MM.1S (cell line): ENCODE results near the gene CBX3.

Experiments used
- DNase-seq: peaks from one replicate; pipeline ENCODE4 v3.0.0-alpha.2; 2015
- H2AFZ ChIP-seq: fragments of 300-600 bp; sonication (generic); 2 replicates; pipeline ENCODE4 v1.6.0; 2016; ENCODE audit warnings: antibody characterized with exemption, low read length
- H3F3A ChIP-seq: fragments of 300-600 bp; sonication (generic); 2 replicates; pipeline ENCODE4 v1.6.1; 2016; ENCODE audit warnings: mild to moderate bottlenecking, antibody characterized with exemption, low read length, moderate library complexity, mixed read lengths; ENCODE audit not compliant: insufficient read depth
- H3K27ac ChIP-seq: fragments of 300-600 bp; sonication (generic); 2 replicates; pipeline ENCODE4 v1.5.1; 2016; ENCODE audit warnings: mild to moderate bottlenecking, low read length
- H3K27me3 ChIP-seq: fragments of 300-600 bp; sonication (generic); replicated peaks from 2 replicates; pipeline ENCODE4 v1.6.0; 2016; ENCODE audit warnings: low read length; ENCODE audit not compliant: insufficient read depth
- H3K36me3 ChIP-seq: fragments of 300-600 bp; sonication (generic); replicated peaks from 2 replicates; pipeline ENCODE4 v1.6.1; 2016; ENCODE audit warnings: mild to moderate bottlenecking, low read length, mixed read lengths; ENCODE audit not compliant: insufficient read depth
- H3K4me1 ChIP-seq: fragments of 300-600 bp; sonication (generic); 2 replicates; pipeline ENCODE4 v1.6.1; 2016; ENCODE audit warnings: low read length, mixed read lengths
- H3K4me2 ChIP-seq: fragments of 300-600 bp; sonication (generic); 2 replicates; pipeline ENCODE4 v1.6.0; 2016; ENCODE audit warnings: low read depth, low read length
- H3K4me3 ChIP-seq: fragments of 300-600 bp; sonication (generic); 2 replicates; pipeline ENCODE4 v1.5.1; 2016; ENCODE audit warnings: low read length, mixed read lengths
- H3K79me2 ChIP-seq: fragments of 300-600 bp; sonication (generic); 2 replicates; pipeline ENCODE4 v1.6.1; 2016; ENCODE audit warnings: mixed run types, low read length, mixed read lengths
- H3K9ac ChIP-seq: fragments of 300-600 bp; sonication (generic); 2 replicates; pipeline ENCODE4 v1.6.1; 2016; ENCODE audit warnings: low read length, mixed read lengths
- H3K9me2 ChIP-seq: fragments of 300-600 bp; sonication (generic); replicated peaks from 2 replicates; pipeline ENCODE4 v1.6.1; 2016; ENCODE audit warnings: mild to moderate bottlenecking, low read length, mixed read lengths; ENCODE audit not compliant: insufficient read depth
- H3K9me3 ChIP-seq: fragments of 300-600 bp; sonication (generic); replicated peaks from 2 replicates; pipeline ENCODE4 v1.6.1; 2016; ENCODE audit warnings: mild to moderate bottlenecking, low read length, mixed read lengths; ENCODE audit not compliant: insufficient read depth
- H4K20me1 ChIP-seq: fragments of 300-600 bp; sonication (generic); 2 replicates; pipeline ENCODE4 v1.6.1; 2016; ENCODE audit warnings: mild to moderate bottlenecking, low read length, moderate library complexity, mixed read lengths; ENCODE audit not compliant: insufficient read depth
- CTCF ChIP-seq: fragments of 300-600 bp; sonication (generic); IDR thresholded peaks from 2 replicates; pipeline ENCODE4 v1.5.1; 2016; ENCODE audit warnings: antibody characterized with exemption, low read length, mixed read lengths
- EZH2 ChIP-seq: fragments of 300-600 bp; sonication (generic); optimal IDR thresholded peaks from 2 replicates; pipeline ENCODE3; 2017; ENCODE audit warnings: low read depth, mild to moderate bottlenecking, antibody characterized with exemption, low read length, mixed read lengths
- EZH2phosphoT487 ChIP-seq: fragments of 300-600 bp; sonication (generic); IDR thresholded peaks from 2 replicates; pipeline ENCODE4 v1.6.1; 2018; ENCODE audit warnings: antibody characterized with exemption, low read length

CBX3 gene

GRCh38 chr7:26198781-26199169 is 2.8 kb upstream of the CBX3 start:
- H3K4me2 ChIP-seq = peak overlapping the region; percentile 66
- H3F3A ChIP-seq = peaks cover 61% of the 10 kb centered on the region
- DNase-seq = no peak
- H3K79me2 ChIP-seq = peaks cover 90% of the 10 kb centered on the region
- H3K36me3 ChIP-seq = peaks cover 34% of the 10 kb centered on the region
- TF ChIP-seq EZH2phosphoT487 = no peak
- no peak for TF ChIP-seq EZH2
- TF ChIP-seq CTCF = no peak
- no peaks in the 10 kb centered on the region for H3K27me3 ChIP-seq
- no peaks in the 10 kb centered on the region for H3K9me2 ChIP-seq
- peaks cover 66% of the 10 kb centered on the region for H4K20me1 ChIP-seq
- H2AFZ ChIP-seq = no peak overlapping the region
- H3K4me1 ChIP-seq = peaks cover 26% of the 10 kb centered on the region
- peak overlapping the region; percentile 96 for H3K4me3 ChIP-seq
- peak overlapping the region; percentile 97 for H3K9ac ChIP-seq
- H3K27ac ChIP-seq = peak overlapping the region; percentile 98; the same call in 1 of the 2 replicates
- H3K9me3 ChIP-seq = no peaks in the 10 kb centered on the region

GRCh38 chr7:26199301-26200037 is 2.1 kb upstream of the CBX3 start:
- DNase-seq = peak; percentile 45
- TF ChIP-seq EZH2phosphoT487 = no peak
- TF ChIP-seq CTCF = no peak
- TF ChIP-seq EZH2 = no peak
- H3K9me2 ChIP-seq = no peaks in the 10 kb centered on the region

GRCh38 chr7:26200038-26200443 is 1.5 kb upstream of the CBX3 start:
- H3K27me3 ChIP-seq = no peaks in the 10 kb centered on the region
- peak overlapping the region; percentile 97 for H3K9ac ChIP-seq
- no peaks in the 10 kb centered on the region for H3K9me3 ChIP-seq
- H3K4me1 ChIP-seq = peaks cover 27% of the 10 kb centered on the region
- TF ChIP-seq EZH2 (no peak), CTCF (no peak), EZH2phosphoT487 (no peak)
- no peaks in the 10 kb centered on the region for H3K9me2 ChIP-seq
- H3K36me3 ChIP-seq = peaks cover 35% of the 10 kb centered on the region
- peak overlapping the region; percentile 98 for H3K27ac ChIP-seq
- peaks cover 52% of the 10 kb centered on the region for H3F3A ChIP-seq
- H3K4me2 ChIP-seq = peak overlapping the region; percentile 66; the same call in 1 of the 2 replicates
- H4K20me1 ChIP-seq = peaks cover 65% of the 10 kb centered on the region
- no peak overlapping the region for H2AFZ ChIP-seq
- H3K79me2 ChIP-seq = peaks cover 90% of the 10 kb centered on the region
- peak overlapping the region; percentile 96 for H3K4me3 ChIP-seq
- peak; percentile 58 for DNase-seq

More at GRCh38 chr7:26199301-26200037, 2.1 kb upstream of the CBX3 start:
- peaks cover 34% of the 10 kb centered on the region for H3K36me3 ChIP-seq
- H3K4me1 ChIP-seq = peaks cover 25% of the 10 kb centered on the region
- H3F3A ChIP-seq = peaks cover 55% of the 10 kb centered on the region
- H3K9ac ChIP-seq = peak overlapping the region; percentile 97
- no peaks in the 10 kb centered on the region for H3K9me3 ChIP-seq
- peaks cover 90% of the 10 kb centered on the region for H3K79me2 ChIP-seq
- no peaks in the 10 kb centered on the region for H3K27me3 ChIP-seq
- peaks cover 68% of the 10 kb centered on the region for H4K20me1 ChIP-seq
- peak overlapping the region; percentile 66 for H3K4me2 ChIP-seq
- H2AFZ ChIP-seq = no peak overlapping the region
- H3K27ac ChIP-seq = peak overlapping the region; percentile 98
- H3K4me3 ChIP-seq = peak overlapping the region; percentile 96
